HG03066 (cell line): ENCODE data around the gene ODC1.
"Not testable (repeated sequence)": the region's sequence is repeated elsewhere in the genome, so short reads cannot be mapped to it uniquely, and the experiment has no call there.

Experiments used
- ATAC-seq: cut with Tn5 transposase; IDR thresholded peaks from one replicate; pipeline ENCODE4 v1.9.1; 2021; ENCODE audit warnings: low read depth; ENCODE audit not compliant: unreplicated experiment

ODC1 gene

GRCh38 chr2:10478916-10479315 lies 30.8 kb upstream of the ODC1 start:
- ATAC-seq: no peak

DNA sequence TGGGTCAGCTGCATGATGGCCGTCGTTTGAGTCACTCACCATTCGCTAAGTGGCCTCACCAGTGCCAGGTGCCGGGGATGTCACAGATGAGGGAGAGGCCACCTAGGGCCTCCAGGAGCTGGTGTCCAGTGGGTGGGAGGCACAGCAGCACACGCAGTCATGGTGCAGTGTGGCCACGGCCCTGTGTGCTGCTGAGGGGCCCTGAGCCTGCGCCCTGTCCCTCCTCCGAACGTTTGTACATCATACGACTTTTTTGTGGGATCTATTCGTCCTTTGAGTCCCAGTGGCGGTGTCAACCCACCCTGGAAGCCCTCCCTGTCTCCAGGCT lies 30.1 kb upstream of the ODC1 start:
- ATAC-seq: no peak

DNA sequence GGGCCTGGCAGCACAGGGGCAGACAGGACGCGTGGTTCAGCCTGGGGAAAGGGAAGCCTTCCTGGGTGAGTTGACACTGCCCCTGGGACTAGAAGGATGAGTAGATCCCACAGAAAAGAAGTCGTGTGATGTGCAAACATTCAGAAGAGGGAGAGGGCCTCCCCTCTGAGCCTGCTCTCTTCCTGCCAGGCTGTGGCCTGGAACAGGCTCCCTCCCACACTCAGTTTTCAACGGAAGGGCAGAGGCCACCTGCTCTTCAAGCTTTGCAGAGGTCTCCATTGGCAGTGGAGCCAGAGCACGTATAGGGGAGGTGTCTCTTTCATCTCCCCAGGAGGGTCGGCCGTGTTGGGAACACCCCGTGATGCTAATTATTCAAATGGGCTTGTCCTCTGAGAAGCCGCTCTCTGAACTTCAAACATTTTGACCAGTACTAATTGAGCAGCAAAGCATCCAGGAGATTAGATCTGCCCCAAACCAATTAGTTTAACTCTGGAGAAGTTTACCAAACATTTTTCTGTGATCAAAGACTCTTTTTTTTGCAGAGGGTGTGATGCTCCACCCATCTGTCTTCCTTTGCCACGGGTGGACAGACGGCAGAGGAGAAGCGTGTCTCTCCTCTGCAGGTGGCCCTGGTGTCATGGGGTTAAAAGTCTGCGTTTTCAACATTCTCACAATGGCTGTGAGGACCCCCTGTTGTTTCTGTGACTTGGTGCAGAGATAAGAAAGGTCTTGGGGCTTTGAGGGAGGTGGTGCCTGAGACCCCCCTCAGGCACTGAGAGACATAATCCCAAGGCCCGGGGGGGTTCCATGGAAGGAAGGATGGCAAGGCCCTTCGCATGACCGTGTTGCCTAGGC lies 29.5 kb upstream of the ODC1 start:
- ATAC-seq: no peak

- ATAC-seq: no peak
These were observed 28.8 kb upstream of the ODC1 start for GRCh38 chr2:10476723-10477442.

GRCh38 chr2:10475811-10476660 lies 27.9 kb upstream of the ODC1 start:
- ATAC-seq: no peak

GRCh38 chr2:10475221-10475722 lies 27.1 kb upstream of the ODC1 start:
- ATAC-seq: no peak

GRCh38 chr2:10473121-10473756 lies 25.1 kb upstream of the ODC1 start:
- no peak for ATAC-seq

- ATAC-seq: no peak
These were observed 23.8 kb upstream of the ODC1 start for GRCh38 chr2:10471955-10472354.

DNA sequence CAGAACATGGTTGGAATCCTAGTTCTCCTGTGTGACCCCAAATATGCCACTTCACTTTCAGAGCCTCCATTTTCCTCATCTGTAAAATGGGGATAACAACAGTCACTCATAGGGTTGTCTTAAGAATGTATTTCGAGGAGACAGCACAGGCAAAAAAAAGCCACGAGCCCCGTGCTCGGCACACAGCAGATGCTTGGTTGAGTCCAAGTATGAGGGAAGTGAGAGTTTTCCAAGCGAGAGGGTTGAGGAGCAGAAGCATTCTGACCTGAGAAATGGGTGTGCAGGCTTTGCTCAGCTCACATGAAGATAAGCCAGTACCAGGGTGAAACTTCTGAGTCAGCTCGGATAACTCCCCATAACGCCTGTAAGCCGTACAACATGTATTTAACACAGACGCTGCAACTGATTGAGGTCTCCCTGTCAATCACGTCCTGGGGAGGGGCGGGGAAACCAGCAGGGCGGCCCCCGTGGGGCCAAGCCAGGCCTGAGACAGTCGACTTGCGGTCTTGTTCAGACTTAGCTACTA lies 23.0 kb upstream of the ODC1 start:
- no peak for ATAC-seq

DNA sequence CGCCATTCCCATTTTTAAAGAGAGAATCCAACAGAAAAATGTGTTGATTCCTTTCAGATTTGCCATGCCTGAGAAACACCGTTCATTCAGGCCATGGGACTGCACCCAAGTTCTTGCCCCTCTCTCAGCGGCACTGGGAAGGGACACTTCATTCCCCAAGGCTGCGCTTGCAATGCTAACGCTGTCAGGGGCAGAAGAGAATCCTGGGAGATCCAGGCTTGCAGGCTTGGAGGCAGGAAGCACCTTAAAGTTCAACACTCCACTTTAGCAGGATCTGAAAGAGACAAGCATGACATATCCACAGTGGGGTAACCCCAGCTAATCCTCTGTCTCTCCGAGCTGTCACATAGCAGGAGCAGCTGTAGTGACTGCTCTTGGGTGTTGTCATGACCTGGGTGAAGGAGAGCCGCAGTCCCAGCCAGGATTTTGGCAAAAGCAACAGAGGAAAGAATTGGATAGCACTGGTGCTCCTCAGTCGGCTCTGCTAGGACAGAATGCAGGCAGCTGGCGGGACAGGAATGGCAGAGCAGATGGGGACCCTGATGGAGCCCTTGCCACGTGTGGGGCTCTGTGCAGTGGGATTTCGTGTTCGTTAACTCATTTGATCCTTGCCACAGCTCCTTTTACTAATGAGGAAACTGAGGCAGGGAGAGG lies 22.0 kb upstream of the ODC1 start:
- no peak for ATAC-seq

DNA sequence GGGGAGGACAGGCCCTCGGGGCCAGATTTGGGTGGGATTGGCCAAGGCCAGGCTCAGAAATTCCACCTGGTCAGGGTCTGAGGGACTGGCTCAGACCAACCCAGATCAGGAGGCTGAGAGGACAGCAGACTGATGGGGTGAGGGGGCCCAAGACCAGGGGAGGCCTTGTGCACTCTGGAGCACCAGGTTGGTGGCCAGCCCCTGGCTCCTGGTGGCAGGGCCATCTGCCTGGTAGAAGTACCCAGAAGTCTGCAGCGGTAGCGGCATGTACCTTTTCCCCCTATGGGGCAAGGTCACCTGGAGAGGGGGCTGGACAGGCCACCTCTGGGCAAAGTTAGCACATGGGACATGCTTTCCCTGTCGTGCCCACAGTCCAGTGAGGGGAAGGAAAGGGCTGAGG lies 21.2 kb upstream of the ODC1 start:
- no peak for ATAC-seq

GRCh38 chr2:10467401-10467800 lies 19.3 kb upstream of the ODC1 start:
- ATAC-seq: no peak

- no peak for ATAC-seq
These were observed 18.7 kb upstream of the ODC1 start for GRCh38 chr2:10466801-10467200.

DNA sequence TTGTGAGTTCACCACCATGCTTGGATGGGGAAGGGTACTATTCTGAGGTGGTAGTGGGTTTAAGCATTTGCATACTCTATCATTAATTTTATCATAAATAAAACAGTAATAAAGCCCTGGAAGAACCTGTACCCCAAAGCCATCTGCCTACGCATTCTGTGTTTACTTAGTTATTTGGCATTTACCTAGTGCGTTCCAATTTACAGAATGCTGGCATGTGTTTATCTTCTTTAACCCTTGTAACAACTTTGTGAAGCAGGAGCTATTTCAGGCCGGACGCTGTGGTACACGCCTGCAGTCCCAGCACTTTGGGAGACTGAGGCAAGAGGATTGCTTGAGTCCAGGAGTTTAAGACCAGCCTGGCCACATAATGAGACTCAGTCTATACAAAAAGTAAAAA lies 17.8 kb upstream of the ODC1 start:
- no peak for ATAC-seq

- no peak for ATAC-seq
These were observed 14.3 kb upstream of the ODC1 start for GRCh38 chr2:10462178-10463083.

DNA sequence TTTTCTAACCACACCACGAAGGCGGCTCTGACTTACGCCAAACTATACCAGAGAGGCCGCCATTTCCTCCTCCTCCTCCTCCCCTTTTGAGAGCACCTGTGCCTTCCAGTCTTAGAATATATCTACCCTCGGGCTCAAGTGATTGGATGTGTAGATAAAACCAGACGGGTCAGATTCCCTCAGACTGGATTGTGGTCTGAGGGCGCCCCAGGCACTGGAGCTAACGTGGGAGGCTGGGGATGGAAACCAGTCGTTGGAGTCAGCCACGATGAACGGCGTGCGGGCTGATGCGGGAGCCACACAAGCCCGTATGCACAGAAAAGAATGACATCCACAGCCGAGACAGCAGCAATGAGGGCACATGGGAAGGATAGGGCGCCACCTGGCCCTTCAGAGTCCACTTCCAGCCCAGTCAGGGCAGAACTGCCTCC lies 12.3 kb upstream of the ODC1 start:
- ATAC-seq: no peak

DNA sequence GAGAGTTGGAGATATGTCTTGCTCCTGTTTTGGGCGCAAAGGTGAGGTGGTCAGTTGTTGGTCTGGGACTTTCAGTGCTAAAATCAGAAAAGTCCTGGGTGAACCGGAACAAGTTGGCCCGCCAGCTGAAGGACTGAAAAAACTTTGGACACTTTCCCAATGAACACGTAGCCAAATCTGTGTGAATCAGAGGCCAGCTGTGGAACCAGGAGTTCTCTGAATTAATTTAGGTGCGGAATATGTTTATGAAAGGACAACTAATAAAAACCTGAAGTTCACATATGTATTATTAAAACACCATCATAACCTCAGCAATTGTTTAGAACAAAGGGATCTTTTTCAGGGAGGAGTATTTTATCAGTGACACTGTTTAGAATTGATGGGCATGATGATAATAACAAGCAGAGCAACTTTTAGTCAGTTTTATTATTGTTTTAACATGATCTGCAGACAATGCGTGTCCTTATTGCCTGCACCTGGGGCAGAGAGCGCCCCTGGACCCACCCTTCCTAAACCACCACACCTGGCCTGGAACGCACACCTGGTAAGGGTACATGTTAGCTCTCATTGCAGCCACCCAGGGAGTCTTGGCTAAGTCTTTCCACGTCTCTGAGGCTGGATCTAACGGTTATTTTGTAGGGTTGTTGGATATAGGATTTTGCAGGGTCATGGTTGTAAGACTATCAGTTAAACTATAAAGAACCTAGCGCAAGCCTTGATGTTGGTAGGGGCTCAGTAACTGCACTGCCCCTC lies 9.9 kb upstream of the ODC1 start:
- ATAC-seq: no peak

GRCh38 chr2:10457195-10457594 lies 9.1 kb upstream of the ODC1 start:
- ATAC-seq: not testable (repeated sequence)
